HEK293 (cell line): Measurements from ENCODE around the gene OSBP2.

Experiments
- CTCF ChIP-seq: fragments of 450-650 bp; formaldehyde crosslinking; IDR thresholded peaks from 2 replicates; pipeline ENCODE4 v1.5.1; 2016; ENCODE audit warnings: missing biosample characterization, missing genetic modification characterization
- KLF17 ChIP-seq: fragments of 450-650 bp; formaldehyde crosslinking; IDR thresholded peaks from 2 replicates; pipeline ENCODE4 v1.5.1; 2016; ENCODE audit warnings: missing biosample characterization, missing genetic modification characterization
- SETDB1 ChIP-seq: IDR thresholded peaks from one replicate; pipeline ENCODE4 v1.6.1; 2017; ENCODE audit warnings: mild to moderate bottlenecking, low read length, moderate library complexity, mixed read lengths; ENCODE audit not compliant: insufficient read length
- TCF7L2 ChIP-seq: IDR thresholded peaks from 2 replicates; pipeline ENCODE4 v1.6.1; 2011; ENCODE audit warnings: low read depth, mild to moderate bottlenecking, inconsistent platforms, low read length, moderate library complexity, borderline replicate concordance
- YY1 ChIP-seq: fragments of 450-650 bp; formaldehyde crosslinking; IDR thresholded peaks from 2 replicates; pipeline ENCODE4 v1.5.1; 2018; ENCODE audit warnings: missing biosample characterization, missing genetic modification characterization
- ZNF114 ChIP-seq: fragments of 450-650 bp; formaldehyde crosslinking; IDR thresholded peaks from 2 replicates; pipeline ENCODE4 v1.5.0; 2017; ENCODE audit warnings: missing biosample characterization, missing genetic modification characterization
- ZNF138 ChIP-seq: fragments of 450-650 bp; formaldehyde crosslinking; IDR thresholded peaks from 2 replicates; pipeline ENCODE4 v1.5.1; 2016; ENCODE audit warnings: missing biosample characterization, missing genetic modification characterization, borderline replicate concordance
- ZNF18 ChIP-seq: fragments of 450-650 bp; formaldehyde crosslinking; IDR thresholded peaks from 2 replicates; pipeline ENCODE4 v1.5.1; 2016; ENCODE audit warnings: missing biosample characterization, missing genetic modification characterization
- ZNF274 ChIP-seq, 2 experiments: fragments of 200-500 bp in 1 of 2; fragments of 450-650 bp in 1 of 2; sonication (Bioruptor generic) in 1 of 2; formaldehyde crosslinking in 1 of 2; IDR thresholded peaks; 2 replicates each; pipeline versions ENCODE4 v1.5.1 to v1.6.1; 2014 to 2016; ENCODE audit warnings: borderline replicate concordance in 1 of 2, inconsistent platforms in 1 of 2, low read length in 1 of 2, missing biosample characterization in 1 of 2, missing genetic modification characterization in 1 of 2
- ZNF544 ChIP-seq: fragments of 450-650 bp; formaldehyde crosslinking; IDR thresholded peaks from 2 replicates; pipeline ENCODE4 v1.5.0; 2017; ENCODE audit warnings: missing biosample characterization, missing genetic modification characterization
- ZSCAN30 ChIP-seq: fragments of 450-650 bp; IDR thresholded peaks from 2 replicates; pipeline ENCODE4 v1.5.1; 2018; ENCODE audit warnings: missing biosample characterization, mild to moderate bottlenecking, missing genetic modification characterization, moderate library complexity
- TF ChIP-seq, protein P1 (sequence below): fragments of 450-650 bp; formaldehyde crosslinking; IDR thresholded peaks from 2 replicates; pipeline ENCODE4 v1.5.1; 2016; ENCODE audit warnings: missing biosample characterization, missing genetic modification characterization, borderline replicate concordance
- TF ChIP-seq, protein P2 (sequence below): fragments of 450-650 bp; IDR thresholded peaks from 2 replicates; pipeline ENCODE4 v1.5.1; 2018; ENCODE audit warnings: missing biosample characterization, missing genetic modification characterization
- TF ChIP-seq, protein P3 (sequence below): fragments of 450-650 bp; formaldehyde crosslinking; IDR thresholded peaks from 2 replicates; pipeline ENCODE4 v1.5.1; 2016; ENCODE audit warnings: missing biosample characterization, missing genetic modification characterization

- TF ChIP-seq CTCF (tag by site-specific recombination) = no peak
- no peak for TF ChIP-seq SETDB1
- TF ChIP-seq ZNF138 (tag by site-specific recombination) = no peak
- TF ChIP-seq YY1 (tag by site-specific recombination) = no peak
- no peak for TF ChIP-seq ZNF274 (IDR thresholded peaks at IDR 0.05; ENCODE audit: low read length)
- no peak for TF ChIP-seq ZNF274 (tag by site-specific recombination; IDR thresholded peaks at IDR 0.05; ENCODE audit: borderline replicate concordance)
- no peak for TF ChIP-seq ZSCAN30 (tag by site-specific recombination)
- TF ChIP-seq, protein P1, sequence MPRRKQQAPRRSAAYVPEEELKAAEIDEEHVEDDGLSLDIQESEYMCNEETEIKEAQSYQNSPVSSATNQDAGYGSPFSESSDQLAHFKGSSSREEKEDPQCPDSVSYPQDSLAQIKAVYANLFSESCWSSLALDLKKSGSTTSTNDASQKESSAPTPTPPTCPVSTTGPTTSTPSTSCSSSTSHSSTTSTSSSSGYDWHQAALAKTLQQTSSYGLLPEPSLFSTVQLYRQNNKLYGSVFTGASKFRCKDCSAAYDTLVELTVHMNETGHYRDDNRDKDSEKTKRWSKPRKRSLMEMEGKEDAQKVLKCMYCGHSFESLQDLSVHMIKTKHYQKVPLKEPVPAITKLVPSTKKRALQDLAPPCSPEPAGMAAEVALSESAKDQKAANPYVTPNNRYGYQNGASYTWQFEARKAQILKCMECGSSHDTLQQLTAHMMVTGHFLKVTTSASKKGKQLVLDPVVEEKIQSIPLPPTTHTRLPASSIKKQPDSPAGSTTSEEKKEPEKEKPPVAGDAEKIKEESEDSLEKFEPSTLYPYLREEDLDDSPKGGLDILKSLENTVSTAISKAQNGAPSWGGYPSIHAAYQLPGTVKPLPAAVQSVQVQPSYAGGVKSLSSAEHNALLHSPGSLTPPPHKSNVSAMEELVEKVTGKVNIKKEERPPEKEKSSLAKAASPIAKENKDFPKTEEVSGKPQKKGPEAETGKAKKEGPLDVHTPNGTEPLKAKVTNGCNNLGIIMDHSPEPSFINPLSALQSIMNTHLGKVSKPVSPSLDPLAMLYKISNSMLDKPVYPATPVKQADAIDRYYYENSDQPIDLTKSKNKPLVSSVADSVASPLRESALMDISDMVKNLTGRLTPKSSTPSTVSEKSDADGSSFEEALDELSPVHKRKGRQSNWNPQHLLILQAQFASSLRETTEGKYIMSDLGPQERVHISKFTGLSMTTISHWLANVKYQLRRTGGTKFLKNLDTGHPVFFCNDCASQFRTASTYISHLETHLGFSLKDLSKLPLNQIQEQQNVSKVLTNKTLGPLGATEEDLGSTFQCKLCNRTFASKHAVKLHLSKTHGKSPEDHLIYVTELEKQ (tag by site-specific recombination) = no peak
- TF ChIP-seq TCF7L2 = no peak
- no peak for TF ChIP-seq KLF17 (tag by site-specific recombination)
- TF ChIP-seq, protein P2, sequence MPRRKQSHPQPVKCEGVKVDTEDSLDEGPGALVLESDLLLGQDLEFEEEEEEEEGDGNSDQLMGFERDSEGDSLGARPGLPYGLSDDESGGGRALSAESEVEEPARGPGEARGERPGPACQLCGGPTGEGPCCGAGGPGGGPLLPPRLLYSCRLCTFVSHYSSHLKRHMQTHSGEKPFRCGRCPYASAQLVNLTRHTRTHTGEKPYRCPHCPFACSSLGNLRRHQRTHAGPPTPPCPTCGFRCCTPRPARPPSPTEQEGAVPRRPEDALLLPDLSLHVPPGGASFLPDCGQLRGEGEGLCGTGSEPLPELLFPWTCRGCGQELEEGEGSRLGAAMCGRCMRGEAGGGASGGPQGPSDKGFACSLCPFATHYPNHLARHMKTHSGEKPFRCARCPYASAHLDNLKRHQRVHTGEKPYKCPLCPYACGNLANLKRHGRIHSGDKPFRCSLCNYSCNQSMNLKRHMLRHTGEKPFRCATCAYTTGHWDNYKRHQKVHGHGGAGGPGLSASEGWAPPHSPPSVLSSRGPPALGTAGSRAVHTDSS = no peak
- TF ChIP-seq, protein P3, sequence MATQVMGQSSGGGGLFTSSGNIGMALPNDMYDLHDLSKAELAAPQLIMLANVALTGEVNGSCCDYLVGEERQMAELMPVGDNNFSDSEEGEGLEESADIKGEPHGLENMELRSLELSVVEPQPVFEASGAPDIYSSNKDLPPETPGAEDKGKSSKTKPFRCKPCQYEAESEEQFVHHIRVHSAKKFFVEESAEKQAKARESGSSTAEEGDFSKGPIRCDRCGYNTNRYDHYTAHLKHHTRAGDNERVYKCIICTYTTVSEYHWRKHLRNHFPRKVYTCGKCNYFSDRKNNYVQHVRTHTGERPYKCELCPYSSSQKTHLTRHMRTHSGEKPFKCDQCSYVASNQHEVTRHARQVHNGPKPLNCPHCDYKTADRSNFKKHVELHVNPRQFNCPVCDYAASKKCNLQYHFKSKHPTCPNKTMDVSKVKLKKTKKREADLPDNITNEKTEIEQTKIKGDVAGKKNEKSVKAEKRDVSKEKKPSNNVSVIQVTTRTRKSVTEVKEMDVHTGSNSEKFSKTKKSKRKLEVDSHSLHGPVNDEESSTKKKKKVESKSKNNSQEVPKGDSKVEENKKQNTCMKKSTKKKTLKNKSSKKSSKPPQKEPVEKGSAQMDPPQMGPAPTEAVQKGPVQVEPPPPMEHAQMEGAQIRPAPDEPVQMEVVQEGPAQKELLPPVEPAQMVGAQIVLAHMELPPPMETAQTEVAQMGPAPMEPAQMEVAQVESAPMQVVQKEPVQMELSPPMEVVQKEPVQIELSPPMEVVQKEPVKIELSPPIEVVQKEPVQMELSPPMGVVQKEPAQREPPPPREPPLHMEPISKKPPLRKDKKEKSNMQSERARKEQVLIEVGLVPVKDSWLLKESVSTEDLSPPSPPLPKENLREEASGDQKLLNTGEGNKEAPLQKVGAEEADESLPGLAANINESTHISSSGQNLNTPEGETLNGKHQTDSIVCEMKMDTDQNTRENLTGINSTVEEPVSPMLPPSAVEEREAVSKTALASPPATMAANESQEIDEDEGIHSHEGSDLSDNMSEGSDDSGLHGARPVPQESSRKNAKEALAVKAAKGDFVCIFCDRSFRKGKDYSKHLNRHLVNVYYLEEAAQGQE (tag by site-specific recombination) = no peak
- no peak for TF ChIP-seq ZNF18
- no peak for TF ChIP-seq ZNF544 (tag by site-specific recombination)
- TF ChIP-seq ZNF114 (tag by site-specific recombination) = no peak
Measured at GRCh38 chr22:30649430-30650007, 45.2 kb upstream of the OSBP2 start.
